H1 (cell line): ENCODE data around the gene SEPTIN2.

Experiments
- BRCA1 ChIP-seq: IDR thresholded peaks from 2 replicates; pipeline ENCODE4 v1.6.1; 2012; ENCODE audit warnings: low read depth, low read length, improper control_type of control experiment
- EGR1 ChIP-seq: IDR thresholded peaks from 2 replicates; pipeline ENCODE4 v1.6.1; 2011; ENCODE audit warnings: low read depth, low read length, borderline replicate concordance
- EZH2 ChIP-seq: fragments of 200-600 bp; sonication (generic); IDR thresholded peaks from 2 replicates; pipeline ENCODE4 v1.7.1; 2012; ENCODE audit warnings: low read depth, mild to moderate bottlenecking, moderate library complexity, low read length, inconsistent platforms; ENCODE audit not compliant: severe bottlenecking
- FOSL1 ChIP-seq: IDR thresholded peaks from 2 replicates; pipeline ENCODE4 v1.6.1; 2011; ENCODE audit warnings: mild to moderate bottlenecking, low read depth, low read length, moderate library complexity; ENCODE audit not compliant: insufficient read depth
- HDAC6 ChIP-seq: IDR thresholded peaks from one replicate; pipeline ENCODE4 v1.7.1; 2012; ENCODE audit warnings: low read depth, mild to moderate bottlenecking, inconsistent platforms, low read length, moderate library complexity
- KDM1A ChIP-seq: fragments of 200-600, 300-600 bp; sonication (generic); IDR thresholded peaks from 2 replicates; pipeline ENCODE4 v1.7.1; 2016; ENCODE audit warnings: mild to moderate bottlenecking, low read length, borderline replicate concordance
- POLR2A ChIP-seq, 2 experiments: IDR thresholded peaks; 1 replicate in 1 of 2; 2 replicates in 1 of 2; pipeline ENCODE4 v1.6.1; 2011; ENCODE audit warnings: low read depth in 2 of 2, low read length in 2 of 2, mild to moderate bottlenecking in 2 of 2; ENCODE audit errors: control extremely low read depth in 1 of 2
- POLR2AphosphoS5 ChIP-seq: IDR thresholded peaks from 2 replicates; pipeline ENCODE4 v1.6.1; 2011; ENCODE audit warnings: low read depth, low read length
- RNF2 ChIP-seq: fragments of 200-900, 300-1000 bp; sonication (generic); IDR thresholded peaks from 2 replicates; pipeline ENCODE4 v1.7.1; 2016; ENCODE audit warnings: borderline replicate concordance, low read depth, mild to moderate bottlenecking, antibody characterized with exemption, low read length; ENCODE audit not compliant: poor library complexity, severe bottlenecking; ENCODE audit errors: missing control alignments
- SP1 ChIP-seq: IDR thresholded peaks from 2 replicates; pipeline ENCODE4 v1.6.1; 2011; ENCODE audit warnings: low read depth, low read length
- TAF1 ChIP-seq: IDR thresholded peaks from 2 replicates; pipeline ENCODE4 v1.6.1; 2011; ENCODE audit warnings: mild to moderate bottlenecking, low read depth, low read length
- YY1 ChIP-seq: IDR thresholded peaks from 2 replicates; pipeline ENCODE4 v1.6.1; 2011; ENCODE audit warnings: low read depth, mild to moderate bottlenecking, low read length
- ZNF274 ChIP-seq: IDR thresholded peaks from 2 replicates; pipeline ENCODE4 v1.7.0; 2012; ENCODE audit warnings: low read length, borderline replicate concordance; ENCODE audit errors: extremely low read depth
- TF ChIP-seq, protein P1 (sequence below), 3 experiments: IDR thresholded peaks; 1 replicate in 2 of 3; 2 replicates in 1 of 3; pipeline versions ENCODE4 v1.5.1 to v1.6.1; 2011; ENCODE audit warnings: low read length in 3 of 3, mild to moderate bottlenecking in 3 of 3, inconsistent platforms in 2 of 3, low read depth in 1 of 3, moderate library complexity in 1 of 3; ENCODE audit not compliant: insufficient read depth in 1 of 3; ENCODE audit errors: control extremely low read depth in 1 of 3

DNA sequence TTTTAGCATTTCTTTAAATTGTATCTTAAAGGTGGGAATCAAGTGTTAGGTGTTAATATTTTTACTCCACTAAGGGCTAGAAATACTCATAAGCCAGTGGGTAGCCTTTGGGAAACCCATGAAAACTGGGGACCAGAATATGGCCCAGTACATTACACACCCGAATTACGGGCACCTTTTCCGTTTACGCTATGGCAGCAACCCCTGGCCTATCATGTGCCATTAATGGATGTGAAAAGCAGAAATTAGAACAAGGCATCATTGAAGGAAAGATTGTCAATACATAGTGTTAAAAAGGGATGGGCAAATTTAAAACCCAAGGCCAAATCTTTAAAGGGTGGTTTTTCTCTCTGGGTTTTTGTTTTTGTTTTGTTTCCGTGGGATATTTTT, 41.1 kb downstream of the SEPTIN2 start:
- TF ChIP-seq, protein P1, sequence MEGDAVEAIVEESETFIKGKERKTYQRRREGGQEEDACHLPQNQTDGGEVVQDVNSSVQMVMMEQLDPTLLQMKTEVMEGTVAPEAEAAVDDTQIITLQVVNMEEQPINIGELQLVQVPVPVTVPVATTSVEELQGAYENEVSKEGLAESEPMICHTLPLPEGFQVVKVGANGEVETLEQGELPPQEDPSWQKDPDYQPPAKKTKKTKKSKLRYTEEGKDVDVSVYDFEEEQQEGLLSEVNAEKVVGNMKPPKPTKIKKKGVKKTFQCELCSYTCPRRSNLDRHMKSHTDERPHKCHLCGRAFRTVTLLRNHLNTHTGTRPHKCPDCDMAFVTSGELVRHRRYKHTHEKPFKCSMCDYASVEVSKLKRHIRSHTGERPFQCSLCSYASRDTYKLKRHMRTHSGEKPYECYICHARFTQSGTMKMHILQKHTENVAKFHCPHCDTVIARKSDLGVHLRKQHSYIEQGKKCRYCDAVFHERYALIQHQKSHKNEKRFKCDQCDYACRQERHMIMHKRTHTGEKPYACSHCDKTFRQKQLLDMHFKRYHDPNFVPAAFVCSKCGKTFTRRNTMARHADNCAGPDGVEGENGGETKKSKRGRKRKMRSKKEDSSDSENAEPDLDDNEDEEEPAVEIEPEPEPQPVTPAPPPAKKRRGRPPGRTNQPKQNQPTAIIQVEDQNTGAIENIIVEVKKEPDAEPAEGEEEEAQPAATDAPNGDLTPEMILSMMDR (IDR thresholded peaks at IDR 0.05; ENCODE audit: control extremely low read depth in 1 of 3, insufficient read depth in 1 of 3, low read depth in 1 of 3, low read length in 3 of 3), result no peak
- no peak for TF ChIP-seq YY1
- no peak for TF ChIP-seq BRCA1
- no peak for TF ChIP-seq POLR2A (IDR thresholded peaks at IDR 0.05; ENCODE audit: control extremely low read depth in 1 of 2, low read depth in 2 of 2, low read length in 2 of 2)
- no peak for TF ChIP-seq EZH2
- no peak for TF ChIP-seq KDM1A
- TF ChIP-seq EGR1, result no peak
- no peak for TF ChIP-seq RNF2
- no peak for TF ChIP-seq POLR2AphosphoS5
- no peak for TF ChIP-seq SP1
- TF ChIP-seq FOSL1, result no peak
- TF ChIP-seq TAF1, result no peak
- no peak for TF ChIP-seq HDAC6
- TF ChIP-seq ZNF274, result no peak
